Stimulated activated CD4-positive, alpha-beta T cell treated with anti-CD3 and anti-CD28 coated beads, Interleukin-12 subunit alpha, Interleukin-12 subunit beta, amount 100 ng/mL, for 24 hours (primary cell): ENCODE data around the gene MBNL2.

Source experiments
- DNase-seq, 2 experiments: peaks; one replicate each; pipeline ENCODE4 v3.0.0-alpha.2; 2020; ENCODE audit warnings: low read depth in 2 of 2

The MBNL2 gene

DNA sequence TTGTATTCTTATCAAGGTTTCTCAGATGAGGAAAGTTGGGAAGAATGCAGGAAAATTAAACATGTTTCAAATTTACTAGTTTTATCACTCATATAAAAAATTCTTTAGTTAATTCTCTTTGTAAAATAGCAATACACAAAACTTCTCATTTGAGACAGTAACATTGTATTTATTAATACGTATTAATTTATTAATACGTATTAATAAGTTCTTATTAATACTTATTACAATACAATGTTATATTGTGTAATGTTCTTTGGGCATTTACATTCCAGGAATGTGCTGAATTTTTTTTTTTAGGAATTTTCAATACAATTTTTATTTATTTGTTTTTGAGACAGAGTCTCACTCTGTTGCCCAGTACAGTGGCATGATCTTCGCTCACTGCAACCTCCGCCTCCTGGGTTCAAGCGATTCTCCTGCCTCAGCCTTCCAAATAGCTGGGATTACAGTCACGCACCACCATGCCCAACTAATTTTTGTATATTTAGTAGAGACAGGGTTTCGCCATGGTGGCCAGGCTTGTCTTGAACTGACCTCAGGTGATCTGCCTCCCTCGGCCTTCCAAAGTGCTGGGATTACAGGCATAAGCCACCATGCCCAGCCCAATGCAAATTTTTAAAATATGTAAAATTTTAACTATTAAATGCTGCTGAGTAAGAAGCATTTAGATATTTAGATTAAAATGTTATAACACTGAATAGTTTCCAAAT, 31.6 kb downstream of the MBNL2 start:
- no peak for DNase-seq

DNA sequence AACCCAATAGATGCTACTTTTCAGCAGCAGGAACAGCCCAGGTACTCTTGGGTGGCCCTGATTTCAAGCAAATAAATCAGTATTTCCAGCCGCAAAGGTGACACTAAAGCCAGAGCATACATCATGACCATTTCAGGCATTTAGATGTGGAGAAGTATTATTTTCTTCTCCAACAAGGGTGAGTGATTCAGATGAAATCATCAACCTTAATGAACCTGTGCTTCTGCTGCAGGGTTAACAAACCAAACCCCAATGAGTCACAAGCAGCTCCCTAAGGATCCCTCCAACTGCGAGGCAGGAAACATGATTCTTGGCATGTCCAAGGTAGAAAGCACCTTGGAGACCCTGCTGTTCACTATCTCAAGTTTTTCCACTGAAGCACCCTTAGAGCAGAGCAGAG, 32.7 kb downstream of the MBNL2 start:
- DNase-seq: no peak

- DNase-seq: no peak
These were observed 33.4 kb downstream of the MBNL2 start for GRCh38 chr13:97255515-97256021.

GRCh38 chr13:97256343-97256783, 34.2 kb downstream of the MBNL2 start:
- no peak for DNase-seq

DNA sequence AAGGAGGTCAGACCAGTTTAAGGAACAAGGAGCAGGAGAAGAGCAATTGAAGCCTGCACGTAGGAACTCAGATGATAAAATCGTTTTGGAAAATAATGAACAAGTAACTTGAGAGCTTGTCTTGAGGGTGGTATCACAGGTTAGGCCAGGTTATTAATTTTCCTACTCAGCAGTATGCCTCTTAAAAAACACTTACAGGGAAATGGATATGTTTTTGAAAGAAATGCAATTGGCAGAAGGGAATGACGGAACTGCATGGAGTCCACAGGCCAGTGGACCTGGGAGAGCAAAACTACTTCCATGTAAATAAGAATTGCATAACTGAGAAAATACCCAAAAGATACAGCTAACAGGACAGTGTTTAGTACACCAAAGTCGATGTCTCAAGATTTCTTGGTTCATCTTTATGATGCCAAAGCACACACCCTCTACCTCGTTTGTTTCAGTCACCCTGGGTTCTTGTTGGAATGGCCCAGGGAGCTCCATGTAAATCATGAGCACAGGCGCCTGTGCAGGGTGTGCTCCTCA, 35.2 kb downstream of the MBNL2 start:
- no peak for DNase-seq

DNA sequence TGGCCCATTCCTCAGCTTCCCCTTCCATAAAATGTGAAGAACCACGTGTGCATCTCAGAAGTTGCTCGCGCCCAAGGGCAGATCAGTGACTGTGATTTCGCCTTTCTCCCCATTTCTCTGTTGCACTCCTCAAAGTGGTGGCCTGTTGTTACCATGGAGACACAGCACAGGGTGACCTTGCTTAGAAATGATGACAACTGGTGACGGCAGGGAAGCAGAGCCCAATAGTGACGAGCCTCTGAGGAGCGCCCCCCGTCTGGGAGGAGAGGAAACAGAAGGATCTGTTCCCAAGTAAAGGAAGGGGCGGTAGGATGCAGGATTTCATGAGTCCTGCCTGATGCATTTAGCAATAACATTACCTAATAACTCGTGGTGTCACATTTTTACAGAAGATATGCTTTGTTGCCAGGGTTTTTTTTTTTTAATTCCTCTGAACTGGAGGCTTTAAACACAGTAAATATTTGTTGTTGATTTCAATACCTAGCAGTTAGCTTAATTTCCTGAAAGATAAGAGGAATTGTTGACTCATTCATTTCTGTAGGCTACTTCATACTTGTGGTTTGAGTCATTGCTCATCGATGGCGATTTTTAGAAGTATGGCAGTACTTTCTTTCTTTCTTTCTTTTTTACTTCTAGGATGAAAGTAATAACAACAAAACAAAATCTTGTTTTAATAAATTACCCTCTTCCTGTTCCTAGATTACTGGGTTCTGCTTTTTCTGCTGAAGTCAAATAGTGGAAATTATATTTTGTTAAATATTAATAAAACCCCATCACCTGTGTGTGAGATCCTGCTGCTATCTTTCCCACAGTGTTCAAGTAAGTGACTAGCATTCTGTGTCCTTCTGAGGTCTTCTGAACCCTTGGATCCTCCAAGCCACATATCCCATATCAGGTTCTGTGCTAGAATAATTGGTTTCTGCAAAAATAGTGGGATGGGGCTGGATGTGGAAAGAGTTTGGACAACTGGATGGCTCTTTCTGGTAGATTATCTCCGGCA, 36.0 kb downstream of the MBNL2 start:
- no peak for DNase-seq

GRCh38 chr13:97258801-97259200, 36.7 kb downstream of the MBNL2 start:
- DNase-seq: no peak

GRCh38 chr13:97259410-97259797, 37.3 kb downstream of the MBNL2 start:
- no peak for DNase-seq

GRCh38 chr13:97259798-97260714, 37.9 kb downstream of the MBNL2 start:
- DNase-seq: no peak

- no peak for DNase-seq
These were observed 39.3 kb downstream of the MBNL2 start for GRCh38 chr13:97261254-97262005.

DNA sequence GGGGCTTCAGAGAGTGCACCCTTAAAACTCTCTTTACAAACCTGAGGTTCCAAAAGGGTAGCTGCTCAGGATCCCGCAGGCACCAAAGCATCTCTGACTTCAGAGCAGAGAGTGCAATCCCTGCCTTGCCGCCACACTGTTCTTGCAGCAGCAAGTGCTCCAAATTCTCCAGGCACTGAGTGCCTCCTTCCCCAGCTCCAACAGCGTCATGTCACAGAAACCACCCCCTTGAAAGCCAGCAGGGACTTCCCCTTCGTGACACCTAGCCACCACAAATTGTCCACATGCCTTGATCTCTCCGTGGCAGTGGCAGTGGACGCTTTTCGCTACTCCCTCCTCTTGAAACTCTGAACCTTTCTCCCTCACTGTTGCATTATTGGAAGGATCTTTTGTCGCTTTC, 39.9 kb downstream of the MBNL2 start:
- DNase-seq: no peak

DNA sequence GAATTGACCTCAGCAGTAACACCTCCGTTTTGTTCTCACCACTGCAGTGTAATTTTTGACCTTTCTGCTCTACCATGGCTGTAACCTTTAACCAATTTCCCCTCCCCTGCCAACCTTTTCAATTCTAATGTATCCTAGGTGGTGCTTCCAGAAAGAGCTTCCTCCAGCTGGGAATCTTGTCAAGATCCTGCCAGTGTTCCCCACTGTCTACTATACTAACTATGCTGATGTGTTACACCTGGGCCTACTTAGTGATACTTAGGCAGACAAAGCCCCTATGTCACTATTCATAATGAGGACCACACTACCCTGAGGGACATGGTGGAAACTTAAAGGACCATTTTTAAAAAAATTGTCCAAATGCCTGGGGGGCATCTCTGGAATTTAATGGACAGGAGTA, 41.0 kb downstream of the MBNL2 start:
- no peak for DNase-seq

DNA sequence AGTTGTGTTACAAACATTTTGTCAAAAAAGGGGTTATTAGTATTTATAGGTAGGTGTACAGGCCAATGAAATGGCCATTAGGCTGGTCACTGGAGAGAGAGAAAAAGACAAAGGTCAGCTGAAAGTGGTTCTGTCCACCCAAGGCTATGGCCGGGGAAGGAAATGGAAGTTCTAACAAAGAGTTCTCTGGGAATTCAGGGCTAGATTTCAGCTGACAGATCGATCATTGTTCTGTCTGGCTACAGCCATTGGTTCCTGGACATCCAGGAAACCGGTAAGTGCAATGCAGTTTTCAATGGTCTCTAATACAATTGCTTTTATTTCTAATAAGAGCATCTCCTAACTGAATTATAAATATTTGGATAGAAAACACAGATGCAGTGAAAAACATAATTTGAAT, 42.5 kb downstream of the MBNL2 start:
- DNase-seq: no peak

GRCh38 chr13:97266332-97266731, 44.2 kb downstream of the MBNL2 start:
- DNase-seq: no peak

DNA sequence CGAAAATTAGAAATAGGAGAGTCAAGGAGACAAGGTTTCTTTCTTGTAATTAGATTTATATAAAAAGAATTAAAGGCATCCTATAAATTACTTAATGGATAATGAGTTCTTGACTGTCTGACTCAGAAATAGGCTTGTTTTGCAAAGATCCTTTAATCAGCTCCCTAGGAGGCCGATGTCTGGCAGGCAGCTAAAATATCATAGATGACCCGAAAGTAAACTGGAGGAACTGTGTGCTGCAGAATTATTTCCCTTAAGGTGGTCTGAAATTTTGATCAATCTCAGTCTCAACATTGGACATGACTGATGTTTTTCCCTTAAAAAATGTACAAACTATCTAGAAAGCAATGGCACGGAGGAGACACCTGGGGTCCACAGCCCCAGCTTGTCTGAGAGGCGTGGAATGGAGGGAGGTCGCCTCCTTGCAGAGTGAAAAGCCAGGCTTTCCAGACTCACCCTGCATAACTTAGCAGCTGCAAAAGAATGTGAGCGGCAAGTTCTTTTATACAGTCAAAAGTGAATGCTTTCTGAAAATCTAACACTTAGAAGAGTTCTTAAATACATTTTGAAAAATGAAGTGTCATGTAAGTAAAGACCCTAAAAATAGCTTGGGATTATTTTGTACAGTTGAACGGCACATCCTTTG, 44.8 kb downstream of the MBNL2 start:
- DNase-seq: no peak

DNA sequence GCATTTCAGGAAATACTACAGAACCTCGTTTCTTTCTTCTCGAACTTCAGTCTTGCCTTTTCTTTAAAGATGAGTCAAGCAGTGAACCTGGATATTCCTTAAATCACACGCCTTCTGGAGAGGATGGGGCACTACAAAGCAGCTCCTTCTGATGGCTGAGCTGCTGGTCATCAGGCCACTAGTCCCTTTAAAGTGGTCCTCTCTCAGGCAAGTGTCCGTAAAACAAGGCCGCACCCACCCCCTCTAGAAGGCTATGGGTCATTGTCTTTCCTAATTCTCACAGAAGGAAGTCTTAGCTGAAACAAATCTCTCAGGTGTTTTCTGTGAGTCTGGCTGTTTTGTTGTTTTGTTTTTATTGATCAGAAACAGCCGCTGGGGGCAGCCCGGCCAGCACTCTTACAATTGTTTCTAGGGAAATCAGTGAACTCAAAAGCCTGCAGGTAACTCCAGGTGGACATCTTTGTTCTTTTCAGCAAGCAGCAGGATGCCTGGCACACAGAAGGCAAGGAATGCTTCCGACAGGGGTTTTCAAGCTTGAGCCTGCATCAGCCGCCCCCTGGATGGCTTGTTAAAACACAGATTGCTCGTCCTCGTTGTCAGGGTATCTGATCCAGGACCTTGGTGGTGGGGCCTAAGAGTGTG, 45.4 kb downstream of the MBNL2 start:
- DNase-seq: no peak

- DNase-seq: no peak
These were observed 46.6 kb downstream of the MBNL2 start for GRCh38 chr13:97268772-97269171.

DNA sequence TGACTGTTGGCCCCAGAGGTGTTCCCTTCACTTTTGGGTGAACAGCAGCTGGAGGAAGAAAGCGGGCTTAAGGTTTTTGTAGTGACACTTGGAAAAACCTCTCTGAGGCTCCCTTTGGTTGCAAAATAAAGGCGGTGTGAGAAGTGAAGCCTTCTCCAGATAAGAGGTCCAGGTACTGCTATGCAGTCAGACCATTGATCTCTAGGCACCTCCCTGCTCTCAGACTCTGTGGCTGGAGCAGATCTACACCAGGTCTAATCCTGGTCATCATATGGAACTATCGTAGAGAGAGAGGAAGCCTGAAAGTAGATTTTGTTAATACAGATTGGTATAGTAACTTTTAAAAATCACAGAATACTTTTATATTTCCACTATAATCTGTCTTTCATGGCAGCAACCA, 47.5 kb downstream of the MBNL2 start:
- no peak for DNase-seq

- no peak for DNase-seq
These were observed 50.4 kb downstream of the MBNL2 start for GRCh38 chr13:97272526-97272925.
